ENCODE results near the gene UHRF2. TPM values are rescaled to one million over a fixed set of nuclear protein-coding genes. Genes with fewer than 3 reads are reported as not detected.

UHRF2 gene
- total RNA-seq, 3 donors from 2014 or later, result 61.0 to 95.6 (median 62.6) TPM

DNA sequence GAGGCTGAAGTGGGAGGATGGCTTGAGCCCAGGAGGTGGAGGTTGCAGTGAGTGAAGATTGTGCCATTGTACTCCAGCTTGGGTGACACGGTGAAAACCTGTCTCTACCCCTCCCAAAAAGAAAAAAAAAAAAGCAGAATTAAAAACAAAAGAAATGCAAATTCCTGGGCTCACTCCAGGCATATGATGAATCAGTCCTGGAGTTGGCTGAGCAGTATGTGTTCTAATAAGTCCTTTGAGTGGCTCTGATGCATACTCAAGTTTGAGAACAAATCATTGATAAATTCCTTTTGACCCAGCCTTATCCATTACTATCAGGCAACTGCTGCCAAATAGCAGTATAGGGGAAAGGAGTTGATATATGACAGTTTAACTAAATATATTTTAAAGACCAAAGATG, 28.3 kb downstream of the UHRF2 start:
- TF ChIP-seq, protein P1, sequence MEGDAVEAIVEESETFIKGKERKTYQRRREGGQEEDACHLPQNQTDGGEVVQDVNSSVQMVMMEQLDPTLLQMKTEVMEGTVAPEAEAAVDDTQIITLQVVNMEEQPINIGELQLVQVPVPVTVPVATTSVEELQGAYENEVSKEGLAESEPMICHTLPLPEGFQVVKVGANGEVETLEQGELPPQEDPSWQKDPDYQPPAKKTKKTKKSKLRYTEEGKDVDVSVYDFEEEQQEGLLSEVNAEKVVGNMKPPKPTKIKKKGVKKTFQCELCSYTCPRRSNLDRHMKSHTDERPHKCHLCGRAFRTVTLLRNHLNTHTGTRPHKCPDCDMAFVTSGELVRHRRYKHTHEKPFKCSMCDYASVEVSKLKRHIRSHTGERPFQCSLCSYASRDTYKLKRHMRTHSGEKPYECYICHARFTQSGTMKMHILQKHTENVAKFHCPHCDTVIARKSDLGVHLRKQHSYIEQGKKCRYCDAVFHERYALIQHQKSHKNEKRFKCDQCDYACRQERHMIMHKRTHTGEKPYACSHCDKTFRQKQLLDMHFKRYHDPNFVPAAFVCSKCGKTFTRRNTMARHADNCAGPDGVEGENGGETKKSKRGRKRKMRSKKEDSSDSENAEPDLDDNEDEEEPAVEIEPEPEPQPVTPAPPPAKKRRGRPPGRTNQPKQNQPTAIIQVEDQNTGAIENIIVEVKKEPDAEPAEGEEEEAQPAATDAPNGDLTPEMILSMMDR (IDR thresholded peaks at IDR 0.05), result no peak
- TF ChIP-seq POLR2AphosphoS5 (IDR thresholded peaks at IDR 0.05) (no peak), POLR2A (IDR thresholded peaks at IDR 0.05) (no peak)
- intact Hi-C loops (cut with DNase I; ENCODE audit: low total_unique reads), result no loop called here
- Histone ChIP-seq H3K36me3 (no peaks in the 10 kb centered on the region), H3K27me3 (no peaks in the 10 kb centered on the region), H3K4me1 (peaks cover 0 to 8% of the 10 kb centered on the region in 2 donors), H3K4me3 (no peak overlapping the region), H3K27ac (no peak overlapping the region), H3K9me3 (no peaks in the 10 kb centered on the region)
- DNase-seq (ENCODE audit: low spot score in 2 of 2), result no peak

DNA sequence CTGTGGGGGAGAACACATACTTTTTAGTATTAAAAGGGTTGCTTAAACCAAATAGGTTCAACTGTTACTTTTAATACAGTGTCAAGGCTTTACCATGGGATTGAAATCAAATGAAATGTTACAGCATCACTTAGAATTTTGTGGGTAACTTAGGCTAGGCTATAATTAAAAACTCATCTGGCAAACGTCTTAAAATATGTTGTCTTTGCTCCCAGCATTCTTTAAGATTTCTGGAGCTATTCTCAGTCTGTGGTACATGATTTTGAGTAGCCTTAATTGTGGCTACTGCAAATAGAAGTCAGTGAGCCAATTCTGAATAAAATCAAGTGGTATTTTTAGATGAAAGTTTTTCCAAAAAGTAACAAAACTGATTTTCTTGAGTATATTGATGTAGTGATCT, 30.7 kb downstream of the UHRF2 start:
- peaks cover 0 to 12% of the 10 kb centered on the region in 2 donors for H3K4me1 ChIP-seq

DNA sequence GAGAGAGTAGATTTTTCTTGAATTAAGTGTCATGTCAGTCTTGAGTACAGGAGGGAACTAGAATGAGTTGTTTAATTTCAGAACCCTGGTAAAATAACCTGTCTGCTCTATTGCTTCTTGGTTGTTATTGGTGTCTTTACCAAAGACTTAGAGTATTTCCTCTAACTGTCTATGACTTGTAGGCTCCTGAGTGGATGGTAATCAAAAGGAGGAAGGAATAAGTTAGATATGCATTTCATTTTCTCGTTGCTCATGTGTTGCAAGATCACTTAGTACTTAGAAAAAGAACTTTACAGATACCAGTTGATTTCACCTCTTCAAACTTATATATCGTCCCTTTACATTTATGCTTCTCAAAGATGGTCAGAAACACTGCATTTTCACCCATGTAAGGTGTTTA, 31.1 kb downstream of the UHRF2 start:
- H3K4me3 ChIP-seq, result no peak overlapping the region
- H3K27ac ChIP-seq, result no peak overlapping the region
- no peak for DNase-seq (ENCODE audit: low spot score in 2 of 2)
- no peak for TF ChIP-seq POLR2A (IDR thresholded peaks at IDR 0.05)
- TF ChIP-seq POLR2AphosphoS5 (IDR thresholded peaks at IDR 0.05), result no peak
- TF ChIP-seq, protein P1 (IDR thresholded peaks at IDR 0.05), result no peak
- H3K36me3 ChIP-seq, result no peaks in the 10 kb centered on the region
- no peaks in the 10 kb centered on the region for H3K27me3 ChIP-seq
- peaks cover 0 to 17% of the 10 kb centered on the region in 2 donors for H3K4me1 ChIP-seq
- no peaks in the 10 kb centered on the region for H3K9me3 ChIP-seq
- intact Hi-C loops (cut with DNase I; ENCODE audit: low total_unique reads), result no loop called here

More for the DNA sequence above, 30.7 kb downstream of the UHRF2 start:
- DNase-seq (ENCODE audit: low spot score in 2 of 2), result no peak
- no peak overlapping the region for H3K27ac ChIP-seq
- TF ChIP-seq, protein P1 (IDR thresholded peaks at IDR 0.05), result no peak
- TF ChIP-seq POLR2AphosphoS5 (IDR thresholded peaks at IDR 0.05), result no peak
- TF ChIP-seq POLR2A (IDR thresholded peaks at IDR 0.05), result no peak
- H3K4me3 ChIP-seq, result no peak overlapping the region
- H3K36me3 ChIP-seq, result no peaks in the 10 kb centered on the region
- intact Hi-C loops (cut with DNase I; ENCODE audit: low total_unique reads), result no loop called here
- H3K9me3 ChIP-seq, result no peaks in the 10 kb centered on the region
- no peaks in the 10 kb centered on the region for H3K27me3 ChIP-seq

DNA sequence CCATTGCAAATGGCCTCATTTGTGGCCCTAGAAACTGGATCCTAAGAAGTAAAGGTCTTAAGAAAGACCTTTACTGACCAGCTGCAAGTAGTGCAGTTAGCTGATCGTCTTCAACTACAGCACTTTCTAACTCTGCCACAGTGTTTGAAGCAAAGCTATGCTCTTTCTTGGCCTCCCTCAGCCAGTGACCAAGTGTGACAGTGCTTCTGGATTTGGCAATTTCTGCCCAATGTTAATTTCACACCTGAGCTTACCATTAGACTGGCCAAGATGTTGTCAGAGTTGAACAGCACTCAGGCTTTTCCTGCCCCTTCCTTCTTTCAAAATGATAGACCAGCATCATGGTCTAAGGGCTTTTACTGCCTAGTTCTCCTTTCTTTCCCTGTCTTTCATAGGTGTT, 36.1 kb downstream of the UHRF2 start:
- intact Hi-C loops (cut with DNase I; ENCODE audit: low total_unique reads), result no loop called here
- Histone ChIP-seq H3K27ac (no peak overlapping the region), H3K27me3 (no peaks in the 10 kb centered on the region), H3K4me3 (no peak overlapping the region), H3K36me3 (no peaks in the 10 kb centered on the region), H3K9me3 (no peaks in the 10 kb centered on the region), H3K4me1 (peaks cover 3 to 11% of the 10 kb centered on the region in 2 donors)
- no peak for DNase-seq (ENCODE audit: low spot score in 2 of 2)
- TF ChIP-seq POLR2AphosphoS5 (IDR thresholded peaks at IDR 0.05), result no peak

DNA sequence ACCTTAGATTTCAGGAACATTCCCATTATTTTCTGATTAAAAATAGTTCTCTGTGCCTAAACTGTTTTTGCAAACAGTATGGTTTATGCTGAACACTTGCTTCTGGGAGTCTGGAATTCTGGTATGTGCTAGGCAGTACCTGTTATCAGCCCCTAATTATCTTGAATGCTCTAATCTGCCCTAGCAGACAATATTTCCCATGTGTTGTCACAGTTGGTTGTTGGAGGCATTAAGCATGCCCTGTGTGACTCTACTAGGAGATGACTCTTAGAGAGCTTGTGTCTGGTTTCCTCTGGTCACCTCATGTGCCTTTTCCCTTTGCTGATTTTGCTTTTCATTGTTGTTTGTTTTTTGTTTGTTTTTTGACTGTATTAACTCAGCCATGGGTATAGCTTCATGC, 36.6 kb downstream of the UHRF2 start:
- H3K4me1 ChIP-seq, result peaks cover 3 to 11% of the 10 kb centered on the region in 2 donors

More for the DNA sequence above, 36.6 kb downstream of the UHRF2 start:
- Histone ChIP-seq H3K9me3 (no peaks in the 10 kb centered on the region), H3K27ac (peak overlapping the region in 1 of 2 donors; percentile 13), H3K27me3 (no peaks in the 10 kb centered on the region), H3K36me3 (no peaks in the 10 kb centered on the region), H3K4me3 (no peak overlapping the region)
- TF ChIP-seq, protein P1 (IDR thresholded peaks at IDR 0.05), result no peak
- TF ChIP-seq POLR2A (IDR thresholded peaks at IDR 0.05) (no peak), POLR2AphosphoS5 (IDR thresholded peaks at IDR 0.05) (no peak)
- intact Hi-C loops (cut with DNase I; ENCODE audit: low total_unique reads), result no loop called here
- no peak for DNase-seq (ENCODE audit: low spot score in 2 of 2)

Measured in breast epithelium (tissue), 4 donors.